GM12878 (cell line): ENCODE results near the gene AGER. TPM values are rescaled to one million over a fixed set of nuclear protein-coding genes. Genes with fewer than 3 reads are reported as not detected.

ENCODE experiments used
- ATAC-seq: fragments of 200-7000 bp; cut with Tn5 transposase; 3 replicates; pipeline ENCODE4 v1.9.1; 2020; ENCODE audit warnings: mild to moderate bottlenecking, moderate library complexity
- BruUV-seq: library from RNA; stranded (reverse); fragments of 400-500 nt; replicated peaks from 2 replicates; lab custom pipeline; 2021; lab: Mats Ljungman, UMichigan
- CTCF ChIA-PET: fragments of 300-600 bp; sonication (Branson Sonifier 250); formaldehyde crosslinking; extraction: SDS; loops from one replicate; lab custom pipeline; 2021; ENCODE audit warnings: inconsistent platforms; lab: Yijun Ruan, JAX
- POLR2A ChIA-PET: fragments of 350-600 bp; formaldehyde crosslinking; extraction: SDS; loops from one replicate; lab custom pipeline; 2021; ENCODE audit warnings: inconsistent platforms; lab: Charles Lee
- RAD21 ChIA-PET: fragments of 300-600 bp; sonication (Branson Sonifier 250); formaldehyde crosslinking; loops from one replicate; lab custom pipeline; 2023; ENCODE audit warnings: antibody characterized with exemption; ENCODE audit not compliant: unreplicated experiment; lab: Charles Lee
- SMC1A ChIA-PET: fragments of 300-600 bp; sonication (Branson Sonifier 250); formaldehyde crosslinking; loops from one replicate; lab custom pipeline; 2023; ENCODE audit not compliant: unreplicated experiment, uncharacterized antibody; lab: Charles Lee
- DNase-seq: peaks from one replicate; pipeline ENCODE4 v3.0.0-alpha.2; 2011; ENCODE audit warnings: low read depth, low spot score
- FAIRE-seq: peaks from 3 replicates; lab custom pipeline; 2011; peaks lifted over from hg19 to GRCh38; lab: Jason Lieb, UNC
- H2AFZ ChIP-seq: 2 replicates; pipeline ENCODE4 v1.6.0; 2011; ENCODE audit warnings: low read depth, low read length, control low read depth; ENCODE audit not compliant: control insufficient read depth
- H3K27ac ChIP-seq: 2 replicates; pipeline ENCODE4 v1.5.1; 2011; ENCODE audit warnings: control low read depth; ENCODE audit not compliant: control insufficient read depth, insufficient read depth
- H3K27me3 ChIP-seq, 2 experiments: replicated peaks in 1 of 2; 2 replicates each; pipeline versions ENCODE4 v1.6.0 to v1.6.1; 2011; ENCODE audit warnings: low read length in 1 of 2; ENCODE audit not compliant: control insufficient read depth in 2 of 2, insufficient read depth in 2 of 2
- H3K36me3 ChIP-seq, 2 experiments: 2 replicates each; pipeline ENCODE4 v1.5.1; 2011; ENCODE audit warnings: low read length in 1 of 2; ENCODE audit not compliant: control insufficient read depth in 2 of 2, insufficient read depth in 2 of 2
- H3K4me1 ChIP-seq: 2 replicates; pipeline ENCODE4 v1.6.1; 2011; ENCODE audit warnings: mild to moderate bottlenecking, low read length, moderate library complexity, mixed read lengths; ENCODE audit not compliant: control insufficient read depth, insufficient read depth
- H3K4me2 ChIP-seq: 2 replicates; pipeline ENCODE4 v1.6.0; 2011; ENCODE audit warnings: control low read depth; ENCODE audit not compliant: control insufficient read depth, insufficient read depth
- H3K4me3 ChIP-seq: fragments of 200-600 bp; sonication (generic); 2 replicates; pipeline ENCODE4 v1.5.1; 2016
- H3K79me2 ChIP-seq: 2 replicates; pipeline ENCODE4 v1.6.0; 2011; ENCODE audit warnings: low read length; ENCODE audit not compliant: control insufficient read depth, insufficient read depth
- H3K9ac ChIP-seq: 2 replicates; pipeline ENCODE4 v1.8.0; 2011; ENCODE audit warnings: low read length, control low read depth, mixed read lengths; ENCODE audit not compliant: control insufficient read depth, insufficient read depth
- H3K9me3 ChIP-seq: replicated peaks from 3 replicates; pipeline ENCODE4 v1.5.1; 2011; ENCODE audit warnings: mild to moderate bottlenecking, low read length; ENCODE audit not compliant: control insufficient read depth, insufficient read depth
- H4K20me1 ChIP-seq: 2 replicates; pipeline ENCODE4 v1.6.0; 2011; ENCODE audit not compliant: control insufficient read depth, insufficient read depth
- BCL11A ChIP-seq: IDR thresholded peaks from 2 replicates; pipeline ENCODE4 v1.6.1; 2011; ENCODE audit warnings: low read depth, low read length
- FOXK2 ChIP-seq: fragments of 450-650 bp; IDR thresholded peaks from 2 replicates; pipeline ENCODE4 v1.6.1; 2017; ENCODE audit warnings: mild to moderate bottlenecking, moderate library complexity
- MXI1 ChIP-seq: fragments of 150-350 bp; IDR thresholded peaks from 2 replicates; pipeline ENCODE4 v1.6.1; 2011; ENCODE audit warnings: low read depth, mild to moderate bottlenecking, inconsistent platforms, low read length, improper control_type of control experiment
- PML ChIP-seq: IDR thresholded peaks from 2 replicates; pipeline ENCODE4 v1.6.1; 2012; ENCODE audit warnings: low read length, inconsistent platforms
- YBX1 ChIP-seq: fragments of 450-650 bp; IDR thresholded peaks from 2 replicates; pipeline ENCODE4 v1.6.1; 2016; ENCODE audit warnings: antibody characterized with exemption
- WGBS: methylation state at CpG from one replicate; pipeline ENCODE4 v1.1.6; 2016; ENCODE audit warnings: low lambda C conversion rate; ENCODE audit not compliant: insufficient replicate concordance, insufficient coverage; ENCODE audit errors: missing lambda C conversion rate; 5-methylcytosine and 5-hydroxymethylcytosine counted together
- in situ Hi-C: fragments of 300-500 bp; cut with MboI; formaldehyde crosslinking; loops from 9 replicates; pipeline ENCODE4 v1.14.3; 2018; ENCODE audit warnings: mixed read lengths
- intact Hi-C: fragments of 100-400 bp; cut with micrococcal nuclease; formaldehyde crosslinking; loops from one replicate; pipeline ENCODE4 v1.14.2; 2022; ENCODE audit not compliant: unreplicated experiment
- polyA plus RNA-seq, 11 experiments: library from polyadenylated mRNA; depleted of rRNA in 4 of 11; unstranded in 6 of 11; stranded (reverse) in 5 of 11; fragments of >200 nt; fragmentation: Nextera tagmentation in 4 of 11; fragmentation: Illumina TruSeq in 1 of 11; extraction: Ambion mirVana in 4 of 11; extraction: Trizol in 1 of 11; gene quantifications; 1 replicate in 1 of 11; 2 replicates in 10 of 11; pipeline versions ENCODE4 v1.2.1 to v1.2.3, GENCODE V29; 2011 to 2016; ENCODE audit warnings: inconsistent platforms in 2 of 11, missing spikeins in 2 of 11, low read depth in 1 of 11
- total RNA-seq, 4 experiments: library from RNA; depleted of rRNA in 3 of 4; stranded (reverse); fragments of >200 nt in 3 of 4; fragmentation: Illumina TruSeq in 1 of 4; extraction: Trizol in 1 of 4; gene quantifications; 2 replicates each; pipeline versions ENCODE4 v1.2.1 to v1.2.3, GENCODE V29; 2013 to 2021
- TF ChIP-seq, protein P1 (sequence below): fragments of 450-650 bp; IDR thresholded peaks from 2 replicates; pipeline ENCODE4 v1.6.1; 2017; ENCODE audit warnings: mild to moderate bottlenecking, moderate library complexity

The AGER gene
- total and polyA plus RNA-seq, 10 of the 15 experiments (the other 5 are each of a cell fraction or from before 2014, with no cell fraction given): 1.1 to 18.2 (median 3.9) TPM

DNA sequence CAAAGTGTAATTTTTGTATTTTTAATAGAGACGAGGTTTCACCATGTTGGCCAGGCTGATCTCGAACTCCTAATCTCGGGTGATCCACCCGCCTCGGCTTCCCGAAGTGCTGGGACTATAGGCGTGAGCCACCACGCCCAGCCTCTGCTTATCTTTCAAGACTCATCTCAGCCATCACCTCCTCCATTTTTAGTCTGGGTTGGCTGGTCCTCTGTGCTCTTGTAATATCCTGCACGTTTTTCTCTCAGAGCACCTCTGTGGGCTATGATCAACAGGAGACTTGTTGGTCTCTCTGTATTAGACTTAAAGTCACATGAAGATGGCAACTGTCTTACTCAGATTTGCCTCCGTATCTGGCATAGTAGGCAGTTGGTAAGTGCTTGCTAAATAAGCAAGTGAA is 32.2 kb upstream of the AGER start:
- Histone ChIP-seq H3K27me3 (peaks cover 3 to 4% of the 10 kb centered on the region in 2 experiments; a peak in 3 of 4 replicates), H2AFZ (no peak overlapping the region), H3K9ac (no peak overlapping the region), H3K9me3 (no peaks in the 10 kb centered on the region), H3K79me2 (no peaks in the 10 kb centered on the region), H3K4me3 (no peak overlapping the region), H4K20me1 (no peaks in the 10 kb centered on the region), H3K27ac (no peak overlapping the region), H3K4me2 (no peak overlapping the region), H3K36me3 (no peaks in the 10 kb centered on the region), H3K4me1 (no peaks in the 10 kb centered on the region)
- CTCF ChIA-PET: no interaction called here
- in situ Hi-C loops (no loop called here), intact Hi-C loops (no loop called here)
- TF ChIP-seq, protein P1, sequence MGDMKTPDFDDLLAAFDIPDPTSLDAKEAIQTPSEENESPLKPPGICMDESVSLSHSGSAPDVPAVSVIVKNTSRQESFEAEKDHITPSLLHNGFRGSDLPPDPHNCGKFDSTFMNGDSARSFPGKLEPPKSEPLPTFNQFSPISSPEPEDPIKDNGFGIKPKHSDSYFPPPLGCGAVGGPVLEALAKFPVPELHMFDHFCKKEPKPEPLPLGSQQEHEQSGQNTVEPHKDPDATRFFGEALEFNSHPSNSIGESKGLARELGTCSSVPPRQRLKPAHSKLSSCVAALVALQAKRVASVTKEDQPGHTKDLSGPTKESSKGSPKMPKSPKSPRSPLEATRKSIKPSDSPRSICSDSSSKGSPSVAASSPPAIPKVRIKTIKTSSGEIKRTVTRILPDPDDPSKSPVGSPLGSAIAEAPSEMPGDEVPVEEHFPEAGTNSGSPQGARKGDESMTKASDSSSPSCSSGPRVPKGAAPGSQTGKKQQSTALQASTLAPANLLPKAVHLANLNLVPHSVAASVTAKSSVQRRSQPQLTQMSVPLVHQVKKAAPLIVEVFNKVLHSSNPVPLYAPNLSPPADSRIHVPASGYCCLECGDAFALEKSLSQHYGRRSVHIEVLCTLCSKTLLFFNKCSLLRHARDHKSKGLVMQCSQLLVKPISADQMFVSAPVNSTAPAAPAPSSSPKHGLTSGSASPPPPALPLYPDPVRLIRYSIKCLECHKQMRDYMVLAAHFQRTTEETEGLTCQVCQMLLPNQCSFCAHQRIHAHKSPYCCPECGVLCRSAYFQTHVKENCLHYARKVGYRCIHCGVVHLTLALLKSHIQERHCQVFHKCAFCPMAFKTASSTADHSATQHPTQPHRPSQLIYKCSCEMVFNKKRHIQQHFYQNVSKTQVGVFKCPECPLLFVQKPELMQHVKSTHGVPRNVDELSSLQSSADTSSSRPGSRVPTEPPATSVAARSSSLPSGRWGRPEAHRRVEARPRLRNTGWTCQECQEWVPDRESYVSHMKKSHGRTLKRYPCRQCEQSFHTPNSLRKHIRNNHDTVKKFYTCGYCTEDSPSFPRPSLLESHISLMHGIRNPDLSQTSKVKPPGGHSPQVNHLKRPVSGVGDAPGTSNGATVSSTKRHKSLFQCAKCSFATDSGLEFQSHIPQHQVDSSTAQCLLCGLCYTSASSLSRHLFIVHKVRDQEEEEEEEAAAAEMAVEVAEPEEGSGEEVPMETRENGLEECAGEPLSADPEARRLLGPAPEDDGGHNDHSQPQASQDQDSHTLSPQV: no peak
- TF ChIP-seq MXI1: no peak
- no peak for TF ChIP-seq FOXK2
- TF ChIP-seq BCL11A: no peak
- no peak for TF ChIP-seq YBX1
- TF ChIP-seq PML: no peak
- no peak for FAIRE-seq
- RAD21 ChIA-PET: no interaction called here
- BruUV-seq: no TSS peak
- 48% methylated on average over 10 of the region's 10 CpGs for WGBS
- DNase-seq: no peak
- POLR2A ChIA-PET: no interaction called here
- SMC1A ChIA-PET: no interaction called here
- no peak for ATAC-seq
